GM21786 (cell line): ENCODE data around the gene CBARP.
"Not testable (repeated sequence)": the region's sequence is repeated elsewhere in the genome, so short reads cannot be mapped to it uniquely, and the experiment has no call there.

Experiments
- ATAC-seq: cut with Tn5 transposase; IDR thresholded peaks from one replicate; pipeline ENCODE4 v1.9.1; 2021; ENCODE audit not compliant: unreplicated experiment

The CBARP gene

DNA sequence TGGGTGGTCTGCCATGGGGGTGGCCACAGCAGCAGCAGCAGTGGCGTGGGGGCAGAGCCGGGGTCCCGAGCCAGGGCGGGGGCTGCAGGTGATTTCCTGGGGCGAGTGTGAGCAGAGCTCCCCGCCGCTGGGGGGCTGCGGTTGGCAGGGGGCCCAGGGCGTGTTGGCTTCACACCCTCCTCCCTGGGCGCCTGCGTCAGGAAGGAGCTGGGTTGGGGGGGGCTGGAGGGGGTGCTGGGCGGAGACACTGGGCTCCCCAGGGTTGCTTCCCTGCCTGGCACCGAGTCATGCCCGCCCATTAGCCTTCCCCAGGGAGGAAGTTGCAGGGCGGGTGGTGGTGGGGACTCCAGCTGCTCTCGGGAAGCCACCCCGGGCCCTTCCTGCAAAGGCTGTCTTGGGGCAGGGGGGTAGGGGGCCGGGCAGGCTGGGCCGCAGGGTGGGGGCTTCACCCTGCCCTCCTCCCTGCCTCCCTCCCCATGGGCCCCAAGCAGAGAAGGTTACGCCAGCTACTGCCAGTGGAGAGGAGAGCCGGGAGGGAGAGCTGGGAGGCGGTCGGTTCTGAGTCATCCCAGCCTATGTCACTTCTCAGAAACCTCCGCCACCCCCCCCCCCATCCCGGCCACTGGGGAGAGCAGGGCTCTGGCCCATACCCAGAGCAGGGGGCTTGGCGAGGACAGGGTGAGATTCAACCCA, 15.2 kb upstream of the CBARP start:
- no peak for ATAC-seq

GRCh38 chr19:1252221-1252820, 14.5 kb upstream of the CBARP start:
- no peak for ATAC-seq

GRCh38 chr19:1251330-1252220, 13.8 kb upstream of the CBARP start:
- no peak for ATAC-seq

DNA sequence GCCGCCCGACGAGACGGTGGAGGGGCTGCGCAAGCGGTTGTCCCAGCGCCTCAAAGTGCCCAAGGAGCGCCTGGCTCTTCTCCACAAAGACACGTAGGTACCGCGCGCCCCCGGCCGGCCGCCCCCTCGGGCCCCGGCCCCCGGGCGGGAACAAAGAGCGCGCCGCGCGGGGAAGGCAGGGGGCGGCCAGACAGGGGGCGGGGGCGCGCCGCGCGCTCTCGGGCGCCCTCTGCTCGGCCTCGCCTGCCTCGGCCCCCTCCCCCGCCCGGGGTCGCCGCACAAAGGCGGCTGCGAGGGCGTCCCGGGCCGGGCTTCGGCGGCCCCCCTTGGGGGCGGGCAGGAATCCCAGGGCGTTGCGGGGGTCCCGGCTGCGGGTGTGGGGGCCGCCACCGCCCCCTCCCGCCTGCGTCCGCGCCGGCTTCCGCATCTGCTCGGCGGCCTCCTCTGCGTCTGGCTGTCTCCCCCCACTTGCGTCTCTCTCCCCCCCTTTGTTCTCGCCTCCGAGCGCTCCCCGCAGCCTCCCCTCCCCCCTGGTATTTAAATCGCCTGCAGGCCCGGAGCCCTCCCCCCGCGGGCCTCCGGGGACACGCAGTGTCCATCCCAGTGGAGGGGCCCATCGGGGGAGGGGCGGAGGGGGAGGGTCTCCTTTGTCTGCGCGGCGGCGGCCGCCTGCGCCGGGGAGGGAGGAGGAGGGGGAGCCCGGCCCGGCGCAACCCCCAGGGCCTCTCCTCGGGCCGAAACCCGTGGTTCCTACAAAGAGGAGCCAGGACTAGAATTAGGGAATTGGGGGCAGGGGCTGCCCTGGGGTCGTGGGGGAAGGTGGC, 12.8 kb upstream of the CBARP start:
- no peak for ATAC-seq

- ATAC-seq: no peak
Observed at GRCh38 chr19:1249990-1250436, 12.2 kb upstream of the CBARP start.

- ATAC-seq: peak; percentile 33
Observed at GRCh38 chr19:1249298-1249989, 11.6 kb upstream of the CBARP start.

- peak; percentile 18 for ATAC-seq
Observed at GRCh38 chr19:1248786-1249297, 11.0 kb upstream of the CBARP start.

DNA sequence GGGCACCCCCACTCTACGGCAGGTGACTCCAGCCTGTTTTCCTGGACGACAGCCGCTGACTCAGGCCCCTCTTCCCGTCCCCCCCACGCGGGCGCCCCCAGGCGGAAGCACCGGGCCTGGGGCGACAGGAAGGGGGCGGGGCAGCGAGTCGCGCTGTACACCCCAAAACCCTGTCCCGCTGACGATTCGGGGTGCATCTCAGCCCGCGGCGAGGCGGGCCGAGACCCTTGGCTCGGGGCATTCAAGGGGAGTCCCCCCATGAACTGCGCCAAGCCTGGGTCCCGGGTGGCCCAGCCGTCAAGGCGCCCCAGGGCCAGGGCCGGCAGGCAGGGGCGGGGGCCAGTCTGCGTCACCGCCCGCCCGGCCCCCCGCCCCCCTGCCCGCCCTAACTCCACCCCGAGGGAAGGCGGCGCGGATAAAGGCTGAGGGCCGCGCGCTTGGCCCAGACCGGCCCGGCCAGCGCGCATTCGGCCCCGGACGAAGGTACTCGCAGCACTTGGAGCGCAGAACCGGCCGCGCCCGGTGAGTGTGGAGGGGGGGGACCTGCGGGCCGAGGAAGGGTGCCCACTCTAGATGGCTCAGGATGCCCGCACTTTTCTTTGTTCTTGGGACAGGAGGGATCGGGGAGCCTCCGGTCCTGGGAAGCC, 10.5 kb upstream of the CBARP start, which contains the start of gene MIDN:
Gene MIDN (plus strand): TSS at position 445 of the 647 bp plus-strand sequence. CDS start 1,714 bp downstream, outside the sequence.
- peak; percentile 11 for ATAC-seq

DNA sequence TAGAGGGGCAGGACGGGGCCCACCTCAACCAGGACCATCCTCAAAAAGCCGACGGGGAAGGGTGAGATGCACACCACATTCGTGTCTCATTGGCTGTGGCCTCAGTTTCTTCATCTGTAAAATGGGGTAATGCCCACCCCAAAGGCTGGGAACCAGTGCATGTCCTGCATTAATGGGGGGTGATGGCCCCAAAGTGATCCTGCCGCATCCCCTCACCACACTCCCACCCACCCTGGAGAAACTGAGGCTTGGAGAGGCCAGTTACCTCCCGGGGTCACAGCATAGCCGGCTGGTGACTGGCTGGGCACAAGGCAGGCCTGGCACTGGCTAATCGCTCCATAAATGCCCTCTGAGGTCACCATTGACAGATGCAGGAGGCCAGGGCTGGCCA, 9.9 kb upstream of the CBARP start:
- no peak for ATAC-seq

DNA sequence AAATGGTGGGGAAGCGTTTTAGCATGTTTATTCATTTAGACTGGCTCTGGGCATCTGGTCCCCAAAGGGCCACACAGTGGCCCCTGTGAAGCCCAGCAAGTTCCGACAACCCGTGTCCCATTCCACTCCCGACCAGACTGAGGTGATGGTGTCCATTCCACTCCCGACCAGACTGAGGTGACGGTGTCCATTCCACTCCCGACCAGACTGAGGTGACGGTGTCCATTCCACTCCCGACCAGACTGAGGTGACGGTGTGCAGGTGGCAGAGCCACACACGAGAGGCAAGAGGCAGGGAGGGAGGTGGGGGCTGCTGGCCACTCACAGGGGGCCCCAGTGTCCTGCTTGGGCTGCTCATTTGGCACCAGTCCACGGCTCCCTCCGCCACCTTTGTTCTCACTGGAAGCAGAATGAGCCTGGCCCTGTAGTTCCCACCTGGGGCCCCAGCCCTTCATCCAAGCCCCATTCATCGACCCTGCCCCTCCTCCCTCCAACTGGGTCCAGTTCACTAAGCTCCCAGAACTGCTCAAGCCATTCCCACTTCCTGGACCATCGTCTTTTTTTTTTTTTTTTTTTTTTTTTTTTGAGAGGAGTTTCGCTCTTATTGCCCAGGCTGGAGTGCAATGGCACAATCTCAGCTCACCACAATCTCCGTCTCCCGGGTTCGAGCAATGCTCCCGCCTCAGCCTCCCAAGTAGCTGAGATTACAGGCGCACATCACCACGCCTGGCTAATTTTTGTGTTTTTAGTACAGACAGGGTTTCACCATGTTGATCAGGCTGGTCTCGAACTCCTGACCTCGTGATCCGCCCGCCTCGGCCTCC, 8.7 kb upstream of the CBARP start:
- not testable (repeated sequence) for ATAC-seq

DNA sequence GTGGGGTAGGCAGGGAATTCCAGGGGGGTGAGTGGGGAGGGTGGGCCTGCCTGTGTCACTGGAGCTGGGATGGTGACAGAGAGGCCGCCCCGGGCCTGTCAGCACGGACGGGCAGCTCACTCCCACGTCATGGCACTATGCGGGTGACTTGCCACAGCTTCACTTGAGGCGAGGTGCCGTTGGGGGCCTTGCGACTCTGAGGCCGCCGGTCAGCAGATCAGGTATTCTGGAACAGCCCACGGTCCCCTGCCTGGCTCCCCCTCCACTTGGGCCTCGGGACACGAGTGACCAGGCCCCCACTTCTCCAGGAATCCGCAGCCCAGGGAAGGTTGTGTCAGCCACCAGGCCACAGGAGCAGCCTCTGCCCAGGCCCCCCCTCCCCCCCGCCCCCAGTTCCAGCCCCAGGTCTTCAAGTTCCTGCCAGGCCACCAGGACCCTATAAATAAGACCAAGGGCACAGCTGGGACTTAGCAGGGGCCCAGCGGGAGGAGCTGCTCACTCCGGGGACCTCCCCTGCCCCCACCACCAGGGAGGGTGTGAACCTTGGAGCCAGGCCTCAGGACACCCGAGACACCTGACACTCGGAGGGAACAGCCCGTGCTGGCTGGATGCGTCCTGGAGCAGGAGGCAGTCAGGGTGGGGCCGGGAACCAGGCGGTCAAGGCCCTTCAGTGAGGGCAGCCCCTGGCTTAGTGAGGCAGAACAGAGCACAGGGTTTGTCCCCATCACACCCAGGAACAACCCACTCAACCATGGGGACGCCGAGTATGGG, 7.9 kb upstream of the CBARP start:
- ATAC-seq: no peak

GRCh38 chr19:1244693-1245451, 7.1 kb upstream of the CBARP start:
- ATAC-seq: no peak

GRCh38 chr19:1243768-1244692, 6.2 kb upstream of the CBARP start:
- no peak for ATAC-seq

DNA sequence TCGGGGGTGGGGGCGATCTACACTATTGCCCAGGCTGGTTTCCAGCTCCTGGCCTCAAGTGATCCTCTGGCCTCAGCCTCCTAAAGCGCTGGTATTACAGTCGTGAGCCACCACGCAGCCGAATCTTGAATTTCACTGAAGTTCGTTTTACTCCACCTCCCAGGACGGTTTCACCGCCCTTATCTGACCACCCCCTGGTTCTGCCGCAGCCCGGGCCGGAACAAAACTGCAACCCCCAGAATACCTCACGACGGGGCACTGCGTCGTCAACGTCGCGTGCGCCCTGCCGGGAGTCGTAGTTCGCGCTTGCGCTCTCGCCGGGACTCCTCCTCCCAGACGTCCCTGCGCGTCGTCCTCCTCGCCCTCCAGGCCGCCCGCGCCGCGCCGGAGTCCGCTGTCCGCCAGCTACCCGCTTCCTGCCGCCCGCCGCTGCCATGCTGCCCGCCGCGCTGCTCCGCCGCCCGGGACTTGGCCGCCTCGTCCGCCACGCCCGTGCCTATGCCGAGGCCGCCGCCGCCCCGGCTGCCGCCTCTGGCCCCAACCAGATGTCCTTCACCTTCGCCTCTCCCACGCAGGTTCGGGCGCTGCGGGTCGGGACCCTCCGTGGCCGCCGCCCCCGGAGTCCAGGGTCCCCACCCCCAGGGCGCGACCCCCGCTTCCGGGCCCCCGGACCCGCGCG, 3.8 kb upstream of the CBARP start, which contains the start of gene ATP5F1D:
Gene ATP5F1D (plus strand): TSS at position 335 of the 679 bp plus-strand sequence. CDS start 100 bp downstream, at position 435.
- peak; percentile 54 for ATAC-seq

DNA sequence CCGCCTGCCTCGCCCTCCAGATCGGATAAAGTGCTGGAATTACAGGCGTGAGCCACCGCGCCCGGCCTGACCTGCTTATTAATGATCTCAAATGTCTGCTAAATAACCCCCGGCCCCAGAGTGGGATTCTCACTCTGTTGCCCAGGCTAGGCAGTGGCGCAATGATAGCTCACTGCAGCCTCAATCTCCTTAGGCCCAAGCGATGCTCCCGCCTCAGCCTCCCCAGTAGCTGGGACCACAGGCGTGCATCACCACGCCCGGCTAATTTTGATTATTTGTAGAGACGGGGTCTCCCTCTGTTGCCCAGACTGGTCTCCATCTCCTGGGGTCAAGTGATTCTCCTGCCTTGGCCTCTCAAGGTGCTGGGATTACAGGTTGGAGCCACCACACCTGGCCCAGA, 3.1 kb upstream of the CBARP start:
- ATAC-seq: no peak
